NCI-H2171 treated with DMSO at 0.1 percent for 48 hours (cell line): ENCODE data around the gene EGFL7.

ENCODE experiments used
- DNase-seq: peaks from one replicate; lab custom pipeline; 2025; lab: John Stamatoyannopoulos, UW

The EGFL7 gene

GRCh38 chr9:136685790-136686533 is 23.2 kb downstream of the EGFL7 start:
- no peak for DNase-seq

GRCh38 chr9:136686534-136686793 is 23.7 kb downstream of the EGFL7 start:
- no peak for DNase-seq

DNA sequence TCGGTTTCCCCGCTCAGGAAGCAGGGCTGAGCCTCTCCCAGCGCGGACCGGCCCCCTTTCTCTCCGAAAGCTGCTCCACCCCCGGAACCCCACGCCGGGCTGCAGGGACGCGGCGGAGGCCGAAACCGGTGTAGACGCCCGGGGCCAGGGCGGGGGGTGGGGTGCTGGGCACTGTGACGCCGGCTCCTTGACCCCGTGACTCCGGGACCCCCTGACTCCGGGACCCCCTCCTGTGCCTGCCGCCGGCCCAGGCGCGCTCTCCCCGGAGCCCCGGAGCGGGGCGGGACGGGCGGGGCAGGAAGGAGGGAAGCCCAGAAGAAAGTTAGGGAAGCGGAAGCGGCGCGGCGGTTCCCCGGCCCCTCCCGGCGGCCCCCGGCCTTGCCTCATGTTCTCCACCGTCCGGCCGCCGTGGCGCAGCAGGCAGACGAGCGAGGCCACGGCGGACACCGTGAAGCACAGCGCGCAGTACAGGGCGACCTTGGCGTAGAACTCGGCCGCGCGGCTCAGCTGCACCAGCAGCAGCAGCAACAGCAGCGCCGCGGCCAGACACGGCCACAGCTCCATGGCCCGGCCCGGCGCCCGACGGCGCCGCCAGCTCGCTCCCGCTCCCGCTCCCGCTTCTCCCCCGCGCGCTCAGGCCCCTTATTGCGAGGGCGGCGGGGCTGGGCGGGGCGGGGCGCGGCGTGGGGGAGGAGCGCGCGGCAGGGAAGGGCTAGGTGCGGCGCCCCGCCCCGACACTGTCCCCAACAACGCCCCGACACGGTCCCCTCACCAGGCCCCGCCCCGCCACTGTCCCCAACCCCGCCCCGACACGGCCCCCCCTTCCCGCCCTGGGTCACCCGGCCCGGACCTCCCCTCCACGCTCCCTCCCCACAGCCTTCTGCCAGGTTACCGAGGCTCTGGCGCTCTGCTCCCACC is 24.3 kb downstream of the EGFL7 start, which contains the start of gene AGPAT2:
AGPAT2 (minus strand) TSS at position 664 of the 918 bp plus-strand sequence; CDS start at position 564, 100 bp downstream.
- DNase-seq, result peak; percentile 75

DNA sequence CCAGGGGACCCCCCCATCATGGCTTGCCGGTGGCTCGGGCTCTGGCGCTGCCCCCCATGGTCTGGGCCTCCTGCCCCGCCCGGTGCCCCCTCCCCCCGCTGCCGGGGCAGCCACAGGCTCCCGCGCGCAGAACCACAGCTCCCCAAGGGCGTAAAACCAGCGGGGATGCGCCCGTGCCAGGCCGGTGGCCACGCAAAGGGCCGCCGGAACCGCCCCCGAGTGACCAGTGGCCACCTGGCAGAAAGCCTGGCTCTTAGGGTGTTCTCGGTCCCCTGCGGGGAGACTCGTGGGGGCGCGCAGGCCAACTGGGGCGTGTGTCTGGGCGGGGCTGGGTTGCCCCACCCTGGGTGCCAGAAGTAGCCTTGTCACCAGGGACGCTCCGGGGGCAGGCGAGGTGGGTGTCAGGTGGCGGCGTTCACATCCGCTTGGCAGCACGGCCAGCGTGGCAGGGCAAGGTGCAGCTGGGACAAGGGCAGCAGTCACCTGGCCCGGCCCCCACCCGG is 25.1 kb downstream of the EGFL7 start:
- peak; percentile 59 for DNase-seq

DNA sequence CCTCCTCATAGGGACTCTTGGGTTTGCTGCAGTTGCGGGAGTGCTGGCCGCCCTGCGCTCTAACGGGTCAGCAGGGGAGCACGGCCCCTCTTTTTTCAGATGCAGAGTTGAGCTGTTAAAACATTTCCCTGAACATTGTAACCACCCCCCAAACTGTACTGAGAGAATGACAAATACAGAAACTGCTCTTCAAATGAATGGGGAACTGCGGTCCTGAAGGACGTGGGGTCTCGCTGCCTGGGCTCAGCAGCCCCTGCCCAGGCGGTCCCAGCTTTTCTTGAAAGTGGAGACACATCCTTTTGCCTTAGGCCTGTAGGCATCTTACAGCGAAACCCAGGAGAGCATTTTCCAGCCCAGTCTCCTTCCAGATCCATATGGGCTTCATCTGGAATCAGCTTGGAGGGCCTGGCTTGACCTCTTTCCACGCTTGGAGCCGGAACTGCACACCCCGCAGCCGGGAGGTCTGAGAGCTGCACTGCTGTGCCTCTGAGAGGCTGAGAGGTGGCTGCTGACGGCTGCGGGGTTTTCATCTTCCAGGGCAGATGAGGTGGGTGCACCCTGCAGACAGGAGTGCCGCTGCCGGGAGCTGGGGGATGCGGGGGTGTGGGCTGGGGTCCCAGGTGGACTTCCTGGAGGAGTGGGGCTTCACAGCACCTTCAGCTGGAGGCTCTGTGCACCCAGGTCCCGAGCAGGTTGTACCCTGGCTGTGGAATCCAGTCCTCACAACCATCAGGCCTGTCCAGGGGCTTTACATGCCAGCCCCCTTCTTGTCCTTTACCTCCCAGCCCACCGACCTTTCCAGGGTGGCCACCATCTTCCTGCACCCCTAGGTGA is 25.8 kb downstream of the EGFL7 start:
- DNase-seq, result no peak

DNA sequence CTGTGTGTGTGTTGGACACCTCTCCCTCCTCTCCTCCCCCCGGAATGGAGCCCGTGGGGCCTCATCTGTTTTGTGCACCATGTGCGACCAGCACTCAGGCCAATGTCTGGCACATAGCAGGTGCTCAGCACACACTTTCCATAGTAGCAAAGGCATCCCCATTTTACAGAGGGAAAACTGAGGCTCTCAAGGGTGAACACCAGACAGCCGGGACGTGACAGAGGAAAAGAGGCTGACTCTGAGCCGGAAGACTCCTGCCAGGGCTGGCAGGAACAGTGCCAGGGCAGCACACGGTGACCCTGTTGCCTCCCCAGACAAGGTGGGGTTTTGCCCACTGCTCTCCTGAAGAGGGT is 26.4 kb downstream of the EGFL7 start:
- DNase-seq, result no peak

- DNase-seq, result no peak
These were observed 27.5 kb downstream of the EGFL7 start for GRCh38 chr9:136690104-136690805.

- DNase-seq, result no peak
These were observed 28.1 kb downstream of the EGFL7 start for GRCh38 chr9:136690806-136691261.

- no peak for DNase-seq
These were observed 28.8 kb downstream of the EGFL7 start for GRCh38 chr9:136691316-136692184.

- DNase-seq, result no peak
These were observed 29.7 kb downstream of the EGFL7 start for GRCh38 chr9:136692185-136693134.

DNA sequence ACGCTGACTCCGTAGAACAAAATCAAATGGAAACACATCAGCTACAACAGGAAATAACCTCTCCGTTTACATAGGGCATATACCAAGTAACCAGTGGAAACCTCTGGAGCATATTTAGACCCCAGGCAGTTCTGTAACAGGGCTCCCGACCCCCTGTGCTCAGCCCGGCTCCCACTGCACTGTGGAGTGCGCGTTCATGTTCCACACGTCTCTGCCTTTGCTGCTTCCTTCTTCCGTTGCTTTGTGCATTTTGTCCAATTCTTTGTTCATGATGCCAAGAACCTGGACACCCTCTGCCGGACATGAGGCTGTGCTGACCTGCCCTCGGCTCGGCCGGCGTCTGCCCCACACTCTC is 30.4 kb downstream of the EGFL7 start:
- DNase-seq, result no peak

DNA sequence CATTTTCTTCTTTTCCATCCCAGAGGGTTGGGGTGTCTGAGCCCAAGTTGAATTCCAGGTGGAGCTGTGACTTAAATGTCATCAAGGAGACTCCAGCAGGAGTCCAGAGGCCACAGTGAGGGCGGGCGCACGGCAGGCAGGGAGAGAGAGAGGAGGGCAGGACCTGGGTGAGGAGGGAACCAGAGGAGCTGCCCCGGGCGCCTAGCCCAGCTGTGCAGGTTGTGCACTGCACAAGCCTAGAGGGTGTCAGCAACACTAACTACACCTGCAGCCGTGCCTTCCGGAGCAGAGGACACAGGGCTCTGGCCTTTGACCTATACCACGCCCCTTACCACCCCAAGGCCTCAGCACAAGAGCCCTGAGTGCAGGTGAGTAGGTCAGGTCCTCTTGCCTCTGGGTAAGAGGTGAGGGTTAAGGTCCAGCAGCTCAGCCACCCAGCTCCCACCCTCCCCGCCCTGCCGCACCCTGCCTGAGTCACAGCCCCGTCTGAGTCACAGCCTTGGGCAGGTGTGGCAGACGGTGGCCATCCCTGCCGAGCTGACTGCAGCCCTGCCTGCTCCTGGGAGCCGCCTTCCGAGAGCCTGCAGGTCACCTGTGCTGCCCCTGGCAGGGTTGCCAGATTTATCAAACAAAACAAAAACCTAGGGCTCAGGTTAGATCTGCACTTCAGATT is 30.9 kb downstream of the EGFL7 start:
- DNase-seq, result peak; percentile 39

- peak; percentile 55 for DNase-seq
These were observed 31.6 kb downstream of the EGFL7 start for GRCh38 chr9:136694163-136694871.

GRCh38 chr9:136694872-136695247 is 32.1 kb downstream of the EGFL7 start:
- DNase-seq, result no peak

- DNase-seq, result peak; percentile 91
These were observed 32.7 kb downstream of the EGFL7 start for GRCh38 chr9:136695435-136695895.

GRCh38 chr9:136695955-136696354 is 33.2 kb downstream of the EGFL7 start:
- peak; percentile 91 for DNase-seq

GRCh38 chr9:136696502-136696901 is 33.8 kb downstream of the EGFL7 start:
- peak; percentile 80 for DNase-seq

DNA sequence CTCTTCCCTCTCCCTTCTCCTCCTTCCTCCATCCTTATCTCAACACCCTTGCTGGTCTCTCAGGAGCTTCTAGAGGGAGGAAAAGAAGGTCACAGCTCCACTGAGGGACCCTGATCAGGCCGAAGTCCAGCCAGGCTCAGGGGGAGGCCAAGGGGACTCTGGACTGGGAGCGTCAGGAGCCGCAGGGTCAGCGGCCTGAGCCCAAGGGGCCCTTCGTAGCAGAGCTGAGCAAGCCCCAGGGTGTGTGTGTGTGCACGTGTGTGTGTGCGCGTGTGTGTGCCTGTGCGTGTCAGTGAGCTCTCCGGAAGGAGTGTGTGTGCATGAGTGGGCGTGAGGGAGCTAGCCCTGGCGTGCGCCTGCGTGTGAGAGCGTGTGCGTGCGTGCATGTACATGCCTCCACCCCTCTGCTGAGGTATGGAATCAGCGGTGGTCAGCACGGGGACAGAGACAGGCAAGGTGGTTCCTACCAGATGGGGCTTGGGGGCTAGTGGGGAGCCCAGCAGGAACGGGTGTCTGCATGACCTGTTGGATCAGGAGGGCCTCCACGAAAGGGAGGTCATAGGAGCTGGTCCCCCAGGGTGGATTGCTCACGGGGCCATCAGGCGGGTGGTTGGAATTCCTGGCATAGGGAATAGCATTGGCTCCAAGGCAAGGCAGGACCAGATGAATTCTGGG is 34.6 kb downstream of the EGFL7 start:
- no peak for DNase-seq
